Activated naive CD4-positive, alpha-beta T cell treated with anti-CD3 and anti-CD28 coated beads, Interleukin-2, amount 50 U/mL, for 72 hours (primary cell): ENCODE results near the gene AMZ1. TPM values are rescaled to one million over a fixed set of nuclear protein-coding genes. Genes with fewer than 3 reads are reported as not detected.
"Not testable (repeated sequence)": the region's sequence is repeated elsewhere in the genome, so short reads cannot be mapped to it uniquely, and the experiment has no call there.

Experiments
- ATAC-seq, 2 donors: fragments of 150-1000 bp; cut with Tn5 transposase; 2 replicates each; pipeline ENCODE4 v1.10.0; 2021; ENCODE audit warnings: mild to moderate bottlenecking in 2 of 2, moderate library complexity in 2 of 2
- DNase-seq, 2 donors: peaks; one replicate each; pipeline ENCODE4 v3.0.0; 2021 to 2022; ENCODE audit warnings: low spot score in 2 of 2
- H3K27ac Mint-ChIP-seq, 2 donors: one replicate each; pipeline ENCODE4 v1.8.0; 2022; ENCODE audit warnings: mild to moderate bottlenecking in 2 of 2, mixed read lengths in 2 of 2
- H3K36me3 Mint-ChIP-seq, 2 donors: one replicate each; pipeline ENCODE4 v1.8.0; 2022; ENCODE audit warnings: mixed read lengths in 2 of 2
- H3K9me3 Mint-ChIP-seq, 2 donors: one replicate each; pipeline ENCODE4 v1.8.0; 2022; ENCODE audit warnings: mixed read lengths in 2 of 2
- total RNA-seq, 2 donors: library from RNA; stranded (reverse); gene quantifications; one replicate each; pipeline ENCODE4 v1.2.3, GENCODE V29; 2022

AMZ1 gene
- total RNA-seq, 2 donors from 2014 or later: 0.06 to 0.14 TPM

GRCh38 chr7:2693420-2694121, 5.6 kb downstream of the AMZ1 start:
- H3K36me3 Mint-ChIP-seq, H3K9me3 Mint-ChIP-seq, ATAC-seq, DNase-seq, H3K27ac Mint-ChIP-seq: not testable (repeated sequence)

GRCh38 chr7:2694122-2694436, 6.1 kb downstream of the AMZ1 start:
- H3K27ac Mint-ChIP-seq, H3K9me3 Mint-ChIP-seq, ATAC-seq, DNase-seq, H3K36me3 Mint-ChIP-seq: not testable (repeated sequence)

- Mint-ChIP-seq H3K9me3 (no peaks in the 10 kb centered on the region), H3K27ac (peak overlapping the region in 1 of 2 donors; percentile 78), H3K36me3 (no peaks in the 10 kb centered on the region)
- DNase-seq (peak; percentile 68 to 76), ATAC-seq (peak; percentile 95 to 97)
Observed at GRCh38 chr7:2698581-2699288, 10.7 kb downstream of the AMZ1 start.

- no peaks in the 10 kb centered on the region for H3K36me3 Mint-ChIP-seq
- peak overlapping the region; percentile 65 to 78 for H3K27ac Mint-ChIP-seq
- DNase-seq (no peak), ATAC-seq (no peak)
- H3K9me3 Mint-ChIP-seq: no peaks in the 10 kb centered on the region
Observed at GRCh38 chr7:2699289-2699620, 11.3 kb downstream of the AMZ1 start.

GRCh38 chr7:2700141-2700850, 12.3 kb downstream of the AMZ1 start:
- ATAC-seq (no peak), DNase-seq (no peak)
- peak overlapping the region in 1 of 2 donors; percentile 78 for H3K27ac Mint-ChIP-seq
- no peaks in the 10 kb centered on the region for H3K9me3 Mint-ChIP-seq
- H3K36me3 Mint-ChIP-seq: no peaks in the 10 kb centered on the region

- ATAC-seq (no peak), DNase-seq (no peak)
- Mint-ChIP-seq H3K9me3 (no peaks in the 10 kb centered on the region), H3K36me3 (no peaks in the 10 kb centered on the region), H3K27ac (no peak overlapping the region)
Observed at GRCh38 chr7:2701424-2701823, 13.4 kb downstream of the AMZ1 start.

GRCh38 chr7:2701832-2702593, 14.0 kb downstream of the AMZ1 start:
- H3K9me3 Mint-ChIP-seq: no peaks in the 10 kb centered on the region
- no peak for ATAC-seq

GRCh38 chr7:2702594-2702957, 14.6 kb downstream of the AMZ1 start:
- Mint-ChIP-seq H3K27ac (peak overlapping the region in 1 of 2 donors; percentile 55), H3K9me3 (no peaks in the 10 kb centered on the region), H3K36me3 (no peaks in the 10 kb centered on the region)
- no peak for DNase-seq
- no peak for ATAC-seq

More at GRCh38 chr7:2701832-2702593, 14.0 kb downstream of the AMZ1 start:
- H3K36me3 Mint-ChIP-seq: no peaks in the 10 kb centered on the region
- no peak for DNase-seq
- no peak overlapping the region for H3K27ac Mint-ChIP-seq

GRCh38 chr7:2705371-2706096, 17.5 kb downstream of the AMZ1 start:
- peak overlapping the region in 1 of 2 donors; percentile 44 for H3K27ac Mint-ChIP-seq
- no peaks in the 10 kb centered on the region for H3K9me3 Mint-ChIP-seq
- ATAC-seq (no peak), DNase-seq (no peak)
- no peaks in the 10 kb centered on the region for H3K36me3 Mint-ChIP-seq

- ATAC-seq: no peak
- Mint-ChIP-seq H3K36me3 (no peaks in the 10 kb centered on the region), H3K27ac (no peak overlapping the region), H3K9me3 (no peaks in the 10 kb centered on the region)
- DNase-seq: no peak
Observed at GRCh38 chr7:2706685-2707126, 18.7 kb downstream of the AMZ1 start.

GRCh38 chr7:2707481-2707880, 19.5 kb downstream of the AMZ1 start:
- ATAC-seq (no peak), DNase-seq (no peak)
- H3K36me3 Mint-ChIP-seq: no peaks in the 10 kb centered on the region
- no peak overlapping the region for H3K27ac Mint-ChIP-seq
- no peaks in the 10 kb centered on the region for H3K9me3 Mint-ChIP-seq

GRCh38 chr7:2708041-2708440, 20.0 kb downstream of the AMZ1 start:
- Mint-ChIP-seq H3K27ac (no peak overlapping the region), H3K9me3 (no peaks in the 10 kb centered on the region), H3K36me3 (no peaks in the 10 kb centered on the region)
- no peak for DNase-seq
- no peak for ATAC-seq

- H3K36me3 Mint-ChIP-seq: no peaks in the 10 kb centered on the region
- DNase-seq: no peak
- no peak overlapping the region for H3K27ac Mint-ChIP-seq
- H3K9me3 Mint-ChIP-seq: no peaks in the 10 kb centered on the region
- ATAC-seq: no peak
Observed at GRCh38 chr7:2708547-2709310, 20.7 kb downstream of the AMZ1 start.

GRCh38 chr7:2709553-2710285, 21.7 kb downstream of the AMZ1 start:
- H3K27ac Mint-ChIP-seq: peak overlapping the region in 1 of 2 donors; percentile 7
- peak; percentile 86 to 91 for ATAC-seq
- peak; percentile 79 to 85 for DNase-seq
- peaks cover 0 to 6% of the 10 kb centered on the region in 2 donors for H3K36me3 Mint-ChIP-seq
- no peaks in the 10 kb centered on the region for H3K9me3 Mint-ChIP-seq

- peaks cover 0 to 7% of the 10 kb centered on the region in 2 donors for H3K36me3 Mint-ChIP-seq
- no peaks in the 10 kb centered on the region for H3K9me3 Mint-ChIP-seq
- DNase-seq: no peak
- H3K27ac Mint-ChIP-seq: peak overlapping the region in 1 of 2 donors; percentile 7
- ATAC-seq: no peak
Observed at GRCh38 chr7:2710286-2710655, 22.3 kb downstream of the AMZ1 start.
